H1 (cell line): ENCODE results near the gene BANF1. TPM values are rescaled to one million over a fixed set of nuclear protein-coding genes. Genes with fewer than 3 reads are reported as not detected.
A peak's percentile ranks its signal among the peaks of the same experiment; 100 is the strongest.

ENCODE experiments used
- CTCF ChIA-PET: fragments of 300-600 bp; sonication (Branson Sonifier 250); formaldehyde crosslinking; loops from one replicate; lab custom pipeline; 2021; ENCODE audit not compliant: partially characterized antibody; lab: Charles Lee
- POLR2A ChIA-PET: fragments of 300-600 bp; sonication (Branson Sonifier 250); formaldehyde crosslinking; loops from one replicate; lab custom pipeline; 2021; ENCODE audit warnings: inconsistent platforms; ENCODE audit not compliant: partially characterized antibody; lab: Charles Lee
- DNase-seq, 2 experiments: peaks; one replicate each; pipeline versions ENCODE4 v3.0.0 to v3.0.0-alpha.2; 2010 to 2022; ENCODE audit warnings: low spot score in 2 of 2, low read depth in 1 of 2, mixed read lengths in 1 of 2
- FAIRE-seq: peaks from 2 replicates; lab custom pipeline; 2011; peaks lifted over from hg19 to GRCh38; lab: Jason Lieb, UNC
- H2AFZ ChIP-seq: 2 replicates; pipeline ENCODE4 v1.8.1; 2012; ENCODE audit warnings: low read length, inconsistent platforms
- H2AK5ac ChIP-seq: 2 replicates; pipeline ENCODE4 v1.6.1; 2013; ENCODE audit warnings: low read depth, low read length
- H2BK120ac ChIP-seq: replicated peaks from 2 replicates; pipeline ENCODE3; 2013; ENCODE audit warnings: low read depth, low read length, inconsistent platforms
- H2BK12ac ChIP-seq: 2 replicates; pipeline ENCODE4 v1.6.1; 2013; ENCODE audit warnings: low read depth, low read length
- H2BK15ac ChIP-seq: 2 replicates; pipeline ENCODE4 v1.6.1; 2013; ENCODE audit warnings: low read length
- H2BK20ac ChIP-seq: 2 replicates; pipeline ENCODE4 v1.6.1; 2013; ENCODE audit warnings: low read length
- H2BK5ac ChIP-seq: 2 replicates; pipeline ENCODE4 v1.6.1; 2013; ENCODE audit warnings: low read depth, low read length
- H3K14ac ChIP-seq: 2 replicates; pipeline ENCODE4 v1.6.1; 2013; ENCODE audit warnings: inconsistent platforms; ENCODE audit not compliant: insufficient read length
- H3K18ac ChIP-seq: 2 replicates; pipeline ENCODE4 v1.6.1; 2013; ENCODE audit warnings: low read length; ENCODE audit errors: extremely low read depth
- H3K23ac ChIP-seq: 2 replicates; pipeline ENCODE4 v1.6.1; 2013; ENCODE audit warnings: inconsistent platforms; ENCODE audit not compliant: insufficient read length
- H3K23me2 ChIP-seq: 2 replicates; pipeline ENCODE4 v1.6.1; 2013; ENCODE audit warnings: low read depth, low read length
- H3K27ac ChIP-seq: 2 replicates; pipeline ENCODE4 v1.6.1; 2011; ENCODE audit warnings: low read depth, low read length, inconsistent platforms
- H3K27me3 ChIP-seq, 4 experiments: replicated peaks in 1 of 4; 1 replicate in 1 of 4; 2 replicates in 3 of 4; pipeline versions ENCODE4 v1.6.1 to v1.8.1; 2011 to 2013; ENCODE audit warnings: low read length in 3 of 4, mild to moderate bottlenecking in 3 of 4, inconsistent platforms in 2 of 4, mixed read lengths in 2 of 4, moderate library complexity in 1 of 4; ENCODE audit not compliant: control insufficient read depth in 3 of 4, insufficient read depth in 3 of 4; ENCODE audit errors: extremely low read depth in 1 of 4
- H3K36me3 ChIP-seq, 4 experiments: 2 replicates each; pipeline versions ENCODE4 v1.6.1 to v1.8.1; 2011 to 2013; ENCODE audit warnings: mild to moderate bottlenecking in 4 of 4, low read length in 3 of 4, moderate library complexity in 2 of 4, control low read depth in 1 of 4, inconsistent platforms in 1 of 4; ENCODE audit not compliant: insufficient read depth in 4 of 4, control insufficient read depth in 2 of 4
- H3K4ac ChIP-seq: replicated peaks from 2 replicates; pipeline ENCODE3; 2013; ENCODE audit warnings: low read length, low read depth, mixed read lengths, inconsistent platforms; ENCODE audit not compliant: insufficient read length
- H3K4me1 ChIP-seq, 4 experiments: replicated peaks in 1 of 4; 1 replicate in 1 of 4; 2 replicates in 3 of 4; pipeline versions ENCODE4 v1.6.1 to v1.8.1; 2011 to 2013; ENCODE audit warnings: low read length in 3 of 4, inconsistent platforms in 2 of 4, mixed read lengths in 1 of 4; ENCODE audit not compliant: insufficient read depth in 4 of 4, control insufficient read depth in 3 of 4
- H3K4me2 ChIP-seq, 2 experiments: 2 replicates each; pipeline versions ENCODE4 v1.6.1 to v1.8.1; 2011 to 2013; ENCODE audit warnings: low read depth in 2 of 2, low read length in 2 of 2, control low read depth in 1 of 2, inconsistent platforms in 1 of 2, mild to moderate bottlenecking in 1 of 2; ENCODE audit not compliant: insufficient read depth in 1 of 2
- H3K4me3 ChIP-seq, 4 experiments: fragments of 200-600, 300-600 bp in 1 of 4; sonication (generic), shearing (Covaris generic), sonication (Bioruptor Twin) in 1 of 4; 2 replicates each; pipeline versions ENCODE4 v1.5.1 to v1.8.1; 2011 to 2016; ENCODE audit warnings: low read length in 4 of 4, low read depth in 3 of 4, control low read depth in 2 of 4, inconsistent platforms in 2 of 4, mild to moderate bottlenecking in 2 of 4, mixed read lengths in 1 of 4, moderate library complexity in 1 of 4; ENCODE audit not compliant: insufficient read depth in 2 of 4; ENCODE audit errors: extremely low read depth in 1 of 4
- H3K56ac ChIP-seq: replicated peaks from 2 replicates; pipeline ENCODE3; 2013; ENCODE audit warnings: low read depth, mild to moderate bottlenecking, mixed read lengths, low read length, inconsistent platforms; ENCODE audit not compliant: insufficient read length
- H3K79me1 ChIP-seq: 2 replicates; pipeline ENCODE4 v1.6.1; 2013; ENCODE audit warnings: low read depth, low read length, control low read depth
- H3K79me2 ChIP-seq, 2 experiments: 2 replicates each; pipeline versions ENCODE4 v1.6.1 to v1.8.1; 2012 to 2013; ENCODE audit warnings: low read length in 2 of 2, mild to moderate bottlenecking in 2 of 2, inconsistent platforms in 1 of 2; ENCODE audit not compliant: insufficient read depth in 2 of 2, control insufficient read depth in 1 of 2
- H3K9ac ChIP-seq, 4 experiments: replicated peaks in 1 of 4; 1 replicate in 1 of 4; 2 replicates in 3 of 4; pipeline versions ENCODE4 v1.6.1 to v1.8.1; 2011 to 2013; ENCODE audit warnings: low read depth in 3 of 4, low read length in 3 of 4, control low read depth in 2 of 4, mild to moderate bottlenecking in 2 of 4, moderate library complexity in 2 of 4, inconsistent platforms in 1 of 4; ENCODE audit errors: extremely low read depth in 1 of 4
- H3K9me3 ChIP-seq, 2 experiments: 2 replicates each; pipeline versions ENCODE4 v1.6.1 to v1.8.1; 2012 to 2013; ENCODE audit warnings: mild to moderate bottlenecking in 2 of 2, moderate library complexity in 2 of 2, control low read depth in 1 of 2, inconsistent platforms in 1 of 2, low read depth in 1 of 2, low read length in 1 of 2, mixed read lengths in 1 of 2; ENCODE audit not compliant: insufficient read depth in 2 of 2
- H4K20me1 ChIP-seq, 2 experiments: replicated peaks in 1 of 2; 2 replicates each; pipeline versions ENCODE3 to v1.8.1; 2011 to 2013; ENCODE audit warnings: inconsistent platforms in 2 of 2, low read length in 2 of 2, mild to moderate bottlenecking in 1 of 2; ENCODE audit not compliant: insufficient read depth in 2 of 2, control insufficient read depth in 1 of 2
- H4K5ac ChIP-seq: 2 replicates; pipeline ENCODE4 v1.6.1; 2013; ENCODE audit warnings: low read length, low read depth, mixed read lengths, inconsistent platforms; ENCODE audit not compliant: insufficient read length
- H4K8ac ChIP-seq: 2 replicates; pipeline ENCODE4 v1.8.0; 2013; ENCODE audit warnings: mild to moderate bottlenecking, moderate library complexity, low read length, inconsistent platforms; ENCODE audit not compliant: insufficient read depth; ENCODE audit errors: extremely low read depth
- H4K91ac ChIP-seq: replicated peaks from 2 replicates; pipeline ENCODE3; 2013; ENCODE audit warnings: low read length, mixed read lengths, inconsistent platforms; ENCODE audit not compliant: insufficient read length
- ATF3 ChIP-seq: IDR thresholded peaks from 2 replicates; pipeline ENCODE4 v1.6.1; 2011; ENCODE audit warnings: low read depth, mild to moderate bottlenecking, low read length; ENCODE audit not compliant: insufficient read depth
- BRCA1 ChIP-seq: IDR thresholded peaks from 2 replicates; pipeline ENCODE4 v1.6.1; 2012; ENCODE audit warnings: low read depth, low read length, improper control_type of control experiment
- CBX5 ChIP-seq: fragments of 300-800, 300-1000 bp; sonication (generic); IDR thresholded peaks from 2 replicates; pipeline ENCODE4 v1.7.1; 2016; ENCODE audit warnings: antibody characterized with exemption, low read length, low read depth
- CBX8 ChIP-seq: fragments of 300-800, 300-1000 bp; sonication (generic); IDR thresholded peaks from 2 replicates; pipeline ENCODE4 v1.7.1; 2016; ENCODE audit warnings: low read depth, low read length, borderline replicate concordance
- CEBPB ChIP-seq: IDR thresholded peaks from 2 replicates; pipeline ENCODE4 v1.6.1; 2012; ENCODE audit warnings: low read depth, low read length
- EGR1 ChIP-seq: IDR thresholded peaks from 2 replicates; pipeline ENCODE4 v1.6.1; 2011; ENCODE audit warnings: low read depth, low read length, borderline replicate concordance
- JUND ChIP-seq: IDR thresholded peaks from 2 replicates; pipeline ENCODE4 v1.6.1; 2011; ENCODE audit warnings: mild to moderate bottlenecking, improper control_type of control experiment, low read length
- NRF1 ChIP-seq: IDR thresholded peaks from 2 replicates; pipeline ENCODE4 v1.6.1; 2011; ENCODE audit warnings: mild to moderate bottlenecking, low read depth, low read length, improper control_type of control experiment
- RNF2 ChIP-seq: fragments of 200-900, 300-1000 bp; sonication (generic); IDR thresholded peaks from 2 replicates; pipeline ENCODE4 v1.7.1; 2016; ENCODE audit warnings: borderline replicate concordance, low read depth, mild to moderate bottlenecking, antibody characterized with exemption, low read length; ENCODE audit not compliant: poor library complexity, severe bottlenecking; ENCODE audit errors: missing control alignments
- SIN3A ChIP-seq, 2 experiments: IDR thresholded peaks in 1 of 2; conservative IDR thresholded peaks in 1 of 2; 2 replicates each; pipeline ENCODE4 v1.6.1; 2011 to 2012; ENCODE audit warnings: low read length in 2 of 2, improper control_type of control experiment in 1 of 2, low read depth in 1 of 2, mild to moderate bottlenecking in 1 of 2
- TAF7 ChIP-seq: optimal IDR thresholded peaks from 2 replicates; pipeline ENCODE3; 2011; ENCODE audit warnings: low read depth, mild to moderate bottlenecking, inconsistent platforms, low read length, moderate library complexity, borderline replicate concordance
- YY1 ChIP-seq: IDR thresholded peaks from 2 replicates; pipeline ENCODE4 v1.6.1; 2011; ENCODE audit warnings: low read depth, mild to moderate bottlenecking, low read length
- WGBS, 2 experiments: shearing (Covaris generic) in 1 of 2; methylation state at CpG; one replicate each; pipeline versions ENCODE4 v1.1.6 to v1.1.7; 2013 to 2015; ENCODE audit warnings: low lambda C conversion rate in 2 of 2, mixed read lengths in 2 of 2, inconsistent platforms in 1 of 2, low coverage in 1 of 2, missing lambda C conversion rate in 1 of 2; ENCODE audit not compliant: insufficient replicate concordance in 2 of 2, insufficient coverage in 1 of 2, insufficient read length in 1 of 2; ENCODE audit errors: extremely low coverage in 1 of 2, missing lambda C conversion rate in 1 of 2; 5-methylcytosine and 5-hydroxymethylcytosine counted together
- polyA plus RNA-seq, 7 experiments: library from polyadenylated mRNA; depleted of rRNA in 3 of 7; stranded (reverse) in 5 of 7; unstranded in 2 of 7; fragments of >200 nt in 5 of 7; fragments of 200-250 nt in 2 of 7; gene quantifications; 1 replicate in 5 of 7; 2 replicates in 1 of 7; 4 replicates in 1 of 7; pipeline versions ENCODE4 v1.2.1 to v1.2.3, GENCODE V29; 2011 to 2013; ENCODE audit warnings: missing spikeins in 2 of 7, mixed read lengths in 2 of 7
- total RNA-seq: library from RNA; stranded (reverse); fragmentation: NEBNext Ultra II Directional; extraction: Animal tissue kit (Norgen Biotek cat#: 25700); gene quantifications from 2 replicates; pipeline ENCODE4 v1.2.1, GENCODE V29; 2021

Gene BANF1
- total and polyA plus RNA-seq, 2 of the 8 experiments (the other 6 are each of a cell fraction or from before 2014, with no cell fraction given), result 330 to 467 TPM

DNA sequence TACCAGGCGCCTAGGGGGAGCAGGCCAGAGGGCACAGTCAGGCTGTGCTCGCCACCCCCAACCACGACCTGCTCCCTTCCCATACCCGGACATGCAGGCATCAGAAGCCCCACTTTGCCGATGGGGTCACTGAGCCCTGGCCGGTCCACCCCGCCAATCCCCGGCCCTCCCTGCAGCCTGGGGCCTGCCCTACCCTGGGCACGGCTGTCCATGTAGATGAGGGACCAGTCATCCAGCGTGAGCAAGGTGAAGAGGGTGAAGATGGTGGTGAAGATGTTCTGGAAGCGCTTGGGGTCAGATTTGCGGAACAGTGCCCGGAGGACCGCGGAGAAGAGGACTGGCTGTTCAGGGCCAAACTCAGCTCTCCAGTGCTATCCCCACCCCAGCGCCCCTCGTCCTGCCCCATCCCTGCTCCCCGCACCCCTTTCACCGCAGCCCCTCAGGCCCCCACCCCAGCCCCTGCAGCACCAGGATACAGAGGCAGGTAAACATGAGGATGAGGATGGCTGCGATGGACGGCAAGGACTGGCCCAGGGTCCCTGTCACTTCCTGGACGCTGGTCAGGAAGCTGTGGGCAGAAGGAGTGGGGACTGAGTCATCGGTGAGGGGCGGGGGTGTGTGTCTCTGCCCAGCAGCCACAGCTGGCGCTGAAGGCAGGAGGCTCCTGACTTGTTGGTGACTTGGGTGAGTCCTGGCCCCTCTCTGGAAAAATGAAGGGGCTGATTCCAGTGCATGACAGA lies 18.5 kb downstream of the BANF1 start:
- Histone ChIP-seq H3K27me3 (peaks cover 0 to 18% (median 5%) of the 10 kb centered on the region in 4 experiments; a peak in 4 of 7 replicates), H3K23me2 (no peaks in the 10 kb centered on the region), H3K36me3 (no peaks in the 10 kb centered on the region), H2BK5ac (no peak overlapping the region), H3K4me1 (peaks cover 0 to 3% (median 1%) of the 10 kb centered on the region in 4 experiments; a peak in 1 of 7 replicates), H3K27ac (no peak overlapping the region), H3K4ac (no peak overlapping the region), H3K4me3 (no peak overlapping the region), H3K9me3 (no peaks in the 10 kb centered on the region), H4K91ac (no peak overlapping the region), H4K20me1 (no peaks in the 10 kb centered on the region), H2BK20ac (no peak overlapping the region), H4K8ac (peak overlapping the region; percentile 68), H2BK12ac (no peak overlapping the region), H2AK5ac (no peak overlapping the region), H2AFZ (no peak overlapping the region), H3K23ac (no peak overlapping the region), H3K9ac (no peak overlapping the region), H3K56ac (peak overlapping the region; percentile 30), H3K79me2 (no peaks in the 10 kb centered on the region), H4K5ac (no peak overlapping the region), H2BK120ac (no peak overlapping the region), H3K18ac (no peak overlapping the region), H3K79me1 (no peaks in the 10 kb centered on the region), H3K14ac (no peak overlapping the region), H3K4me2 (no peak overlapping the region), H2BK15ac (no peak overlapping the region)
- FAIRE-seq, result no peak
- whole genome bisulfite sequencing, 2 experiments, result 85% methylated on average over 14 of the region's 25 CpGs; no CpG with 5 or more reads in 1 of the 2 experiments
- CTCF ChIA-PET, result interaction anchor here (1.0 to 4.1 kb wide), 3 partner anchors 15 to 25 kb away, joined by 4 to 34 read pairs (median 7); no protein-coding TSS in a partner anchor
- POLR2A ChIA-PET, result interaction anchor here (1.4 kb wide), 1 partner anchor 12 kb away, joined by 4 read pairs; no protein-coding TSS in a partner anchor
- DNase-seq, result no peak
- TF ChIP-seq JUND (no peak), EGR1 (no peak), NRF1 (no peak), CBX8 (no peak), ATF3 (no peak), CEBPB (no peak), TAF7 (no peak), YY1 (no peak), BRCA1 (no peak), RNF2 (no peak), CBX5 (no peak), SIN3A (conservative IDR thresholded peaks at IDR 0.05 in 1 of 2, IDR thresholded peaks at IDR 0.05 in 1 of 2; ENCODE audit: low read depth in 1 of 2, low read length in 2 of 2) (no peak)
